Measurements from ENCODE around the gene CREG2.

CREG2 gene

DNA sequence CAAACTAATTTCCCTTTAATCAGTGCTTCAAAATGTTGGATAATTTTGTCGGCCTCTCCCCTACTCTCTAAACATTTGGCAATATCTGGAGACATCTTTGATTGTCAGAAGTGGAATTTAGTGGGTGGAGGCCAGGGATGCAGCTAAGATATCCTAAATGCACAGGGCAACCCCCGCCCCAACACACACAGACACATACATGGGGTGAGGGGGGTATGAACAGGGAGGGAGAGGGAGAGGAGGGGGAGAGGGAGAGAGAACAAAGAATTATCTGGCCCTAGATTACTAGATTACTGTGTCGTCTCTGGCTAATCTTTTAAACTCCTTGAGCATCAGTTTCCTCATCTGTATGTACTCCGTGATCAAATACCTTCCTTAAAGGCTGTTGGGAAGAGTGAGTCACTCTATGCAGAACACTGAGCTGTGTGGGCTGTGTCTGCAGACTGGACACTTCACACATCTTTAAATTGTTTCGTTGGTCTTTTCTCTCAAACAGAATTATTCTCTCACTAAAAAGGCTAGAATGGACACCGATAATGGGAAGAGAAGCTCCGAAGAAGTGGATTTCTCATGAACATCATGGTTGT lies 81.7 kb downstream of the CREG2 start:
- H3K4me2 ChIP-seq = peak overlapping the region; percentile 85
- H3K36me3 ChIP-seq (ENCODE audit: insufficient read depth) = no peaks in the 10 kb centered on the region
- peaks cover 42% of the 10 kb centered on the region for H3K4me1 ChIP-seq (ENCODE audit: low read depth, poor library complexity, severe bottlenecking)
- H3K4me3 ChIP-seq (IDR thresholded peaks at IDR 0.05; ENCODE audit: insufficient read depth, low read depth, low read length) = no peak overlapping the region
- H3K79me2 ChIP-seq (ENCODE audit: insufficient read depth, low read depth) = peaks cover 58% of the 10 kb centered on the region
- H3K27me3 ChIP-seq (ENCODE audit: insufficient read depth, low read depth) = no peaks in the 10 kb centered on the region
- TF ChIP-seq, protein P1, sequence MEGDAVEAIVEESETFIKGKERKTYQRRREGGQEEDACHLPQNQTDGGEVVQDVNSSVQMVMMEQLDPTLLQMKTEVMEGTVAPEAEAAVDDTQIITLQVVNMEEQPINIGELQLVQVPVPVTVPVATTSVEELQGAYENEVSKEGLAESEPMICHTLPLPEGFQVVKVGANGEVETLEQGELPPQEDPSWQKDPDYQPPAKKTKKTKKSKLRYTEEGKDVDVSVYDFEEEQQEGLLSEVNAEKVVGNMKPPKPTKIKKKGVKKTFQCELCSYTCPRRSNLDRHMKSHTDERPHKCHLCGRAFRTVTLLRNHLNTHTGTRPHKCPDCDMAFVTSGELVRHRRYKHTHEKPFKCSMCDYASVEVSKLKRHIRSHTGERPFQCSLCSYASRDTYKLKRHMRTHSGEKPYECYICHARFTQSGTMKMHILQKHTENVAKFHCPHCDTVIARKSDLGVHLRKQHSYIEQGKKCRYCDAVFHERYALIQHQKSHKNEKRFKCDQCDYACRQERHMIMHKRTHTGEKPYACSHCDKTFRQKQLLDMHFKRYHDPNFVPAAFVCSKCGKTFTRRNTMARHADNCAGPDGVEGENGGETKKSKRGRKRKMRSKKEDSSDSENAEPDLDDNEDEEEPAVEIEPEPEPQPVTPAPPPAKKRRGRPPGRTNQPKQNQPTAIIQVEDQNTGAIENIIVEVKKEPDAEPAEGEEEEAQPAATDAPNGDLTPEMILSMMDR (conservative IDR thresholded peaks at IDR 0.05; ENCODE audit: low read depth, low read length) = no peak
- no peaks in the 10 kb centered on the region for H4K20me1 ChIP-seq (ENCODE audit: insufficient read depth)
- no peak overlapping the region for H3K9ac ChIP-seq
- no peak overlapping the region; the same call in 1 of the 2 replicates for H3K27ac ChIP-seq
- H2AFZ ChIP-seq (ENCODE audit: low read depth) = no peak overlapping the region

DNA sequence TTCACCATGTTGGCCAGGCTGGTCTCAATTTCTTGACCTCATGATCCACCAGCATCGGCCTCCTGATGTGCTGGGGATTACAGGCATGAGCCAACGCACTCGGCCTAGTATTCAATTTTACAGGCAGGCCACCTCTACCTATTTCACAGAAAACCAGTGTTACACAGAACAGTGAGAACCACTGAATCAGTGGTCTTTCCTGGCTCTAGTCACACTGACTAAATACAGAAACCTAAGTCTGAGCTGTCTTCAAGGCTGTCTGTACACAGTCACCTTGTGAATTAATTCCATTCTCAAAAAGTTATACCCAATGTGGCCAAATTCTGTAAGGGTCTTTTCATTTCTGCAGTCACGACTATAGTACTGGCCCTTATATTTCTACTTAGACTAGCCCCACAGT lies 82.3 kb downstream of the CREG2 start:
- Histone ChIP-seq H3K4me1 (ENCODE audit: low read depth, poor library complexity, severe bottlenecking) (peaks cover 42% of the 10 kb centered on the region), H3K27ac (no peak overlapping the region), H3K36me3 (ENCODE audit: insufficient read depth) (no peaks in the 10 kb centered on the region), H3K27me3 (ENCODE audit: insufficient read depth, low read depth) (no peaks in the 10 kb centered on the region), H3K4me3 (IDR thresholded peaks at IDR 0.05; ENCODE audit: insufficient read depth, low read depth, low read length) (no peak overlapping the region), H3K79me2 (ENCODE audit: insufficient read depth, low read depth) (peaks cover 58% of the 10 kb centered on the region), H3K9ac (no peak overlapping the region), H3K4me2 (no peak overlapping the region), H2AFZ (ENCODE audit: low read depth) (no peak overlapping the region), H4K20me1 (ENCODE audit: insufficient read depth) (peaks cover 1% of the 10 kb centered on the region; the same call in 1 of the 2 replicates)
- TF ChIP-seq, protein P1 (conservative IDR thresholded peaks at IDR 0.05; ENCODE audit: low read depth, low read length) = no peak

DNA sequence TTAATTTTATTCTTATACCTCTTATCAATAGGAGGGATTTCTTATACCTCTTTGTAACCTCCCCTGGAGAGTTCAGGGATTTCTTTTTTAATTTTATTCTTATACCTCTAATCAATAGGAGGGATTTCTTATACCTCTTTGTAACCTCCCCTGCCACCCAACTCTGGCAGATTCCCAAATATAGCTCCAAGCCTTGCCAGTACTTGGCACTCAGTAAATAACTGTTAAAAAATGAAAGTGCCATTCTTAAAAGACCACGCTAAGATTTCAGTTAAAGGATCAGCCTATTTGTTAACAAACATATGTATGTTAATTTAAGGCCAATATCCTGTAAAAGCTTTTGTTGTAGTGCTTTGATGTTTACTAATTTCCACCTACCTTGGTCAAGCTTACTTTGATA lies 83.6 kb downstream of the CREG2 start:
- Histone ChIP-seq H3K4me2 (no peak overlapping the region), H3K4me1 (ENCODE audit: low read depth, poor library complexity, severe bottlenecking) (peaks cover 38% of the 10 kb centered on the region), H4K20me1 (ENCODE audit: insufficient read depth) (peaks cover 4% of the 10 kb centered on the region; the same call in 1 of the 2 replicates), H2AFZ (ENCODE audit: low read depth) (no peak overlapping the region), H3K9ac (no peak overlapping the region), H3K4me3 (IDR thresholded peaks at IDR 0.05; ENCODE audit: insufficient read depth, low read depth, low read length) (no peak overlapping the region), H3K27me3 (ENCODE audit: insufficient read depth, low read depth) (no peaks in the 10 kb centered on the region), H3K36me3 (ENCODE audit: insufficient read depth) (no peaks in the 10 kb centered on the region), H3K27ac (no peak overlapping the region), H3K79me2 (ENCODE audit: insufficient read depth, low read depth) (peaks cover 72% of the 10 kb centered on the region)
- TF ChIP-seq, protein P1 (conservative IDR thresholded peaks at IDR 0.05; ENCODE audit: low read depth, low read length) = no peak

DNA sequence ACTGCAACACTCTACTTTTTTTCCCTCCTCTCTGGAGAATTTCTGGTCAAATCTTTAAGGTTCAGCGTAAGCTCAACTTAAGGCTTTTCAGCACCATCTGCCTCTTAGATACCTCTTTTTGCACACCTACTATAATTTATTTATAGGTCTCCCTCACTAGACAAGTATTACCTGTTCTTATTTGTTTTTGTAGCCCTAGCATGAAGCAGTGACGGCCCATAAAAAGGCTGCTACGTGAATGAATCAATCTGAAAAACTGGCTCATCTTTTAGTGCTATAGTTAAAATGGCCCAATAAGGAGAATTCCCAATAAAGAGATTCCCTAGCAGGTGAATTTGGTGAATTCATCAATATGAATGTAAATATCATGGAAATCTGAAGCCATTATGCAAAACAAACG lies 85.3 kb downstream of the CREG2 start:
- no peak overlapping the region for H2AFZ ChIP-seq (ENCODE audit: low read depth)
- no peaks in the 10 kb centered on the region for H3K27me3 ChIP-seq (ENCODE audit: insufficient read depth, low read depth)
- no peaks in the 10 kb centered on the region for H3K36me3 ChIP-seq (ENCODE audit: insufficient read depth)
- peaks cover 4% of the 10 kb centered on the region; the same call in 1 of the 2 replicates for H4K20me1 ChIP-seq (ENCODE audit: insufficient read depth)
- H3K4me1 ChIP-seq (ENCODE audit: low read depth, poor library complexity, severe bottlenecking) = peaks cover 28% of the 10 kb centered on the region
- no peak overlapping the region for H3K27ac ChIP-seq
- no peak overlapping the region for H3K4me3 ChIP-seq (IDR thresholded peaks at IDR 0.05; ENCODE audit: insufficient read depth, low read depth, low read length)
- TF ChIP-seq, protein P1 (conservative IDR thresholded peaks at IDR 0.05; ENCODE audit: low read depth, low read length) = no peak
- H3K4me2 ChIP-seq = no peak overlapping the region
- H3K79me2 ChIP-seq (ENCODE audit: insufficient read depth, low read depth) = peaks cover 75% of the 10 kb centered on the region
- H3K9ac ChIP-seq = no peak overlapping the region
